Effector memory CD4-positive, alpha-beta T cell (primary cell): Measurements from ENCODE around the gene PIK3CB.
A peak's percentile ranks its signal among the peaks of the same experiment; 100 is the strongest.
"Not testable (repeated sequence)": the region's sequence is repeated elsewhere in the genome, so short reads cannot be mapped to it uniquely, and the experiment has no call there.

Experiments
- DNase-seq, 3 donors: peaks; one replicate each; pipeline ENCODE4 v3.0.0-alpha.2; 2020
- H3K27ac ChIP-seq: 2 replicates; pipeline ENCODE4 v1.7.0; 2013; ENCODE audit warnings: mild to moderate bottlenecking, low read length, moderate library complexity; ENCODE audit not compliant: insufficient read depth, poor library complexity, severe bottlenecking
- H3K27me3 ChIP-seq: replicated peaks from 2 replicates; pipeline ENCODE4 v1.7.0; 2013; ENCODE audit warnings: mild to moderate bottlenecking, low read length; ENCODE audit not compliant: insufficient read depth, control insufficient read depth, poor library complexity, severe bottlenecking
- H3K36me3 ChIP-seq: 2 replicates; pipeline ENCODE4 v1.7.0; 2013; ENCODE audit warnings: mild to moderate bottlenecking, low read length, moderate library complexity; ENCODE audit not compliant: control insufficient read depth, insufficient read depth
- H3K4me1 ChIP-seq: 2 replicates; pipeline ENCODE4 v1.7.0; 2013; ENCODE audit warnings: low read length, mild to moderate bottlenecking; ENCODE audit not compliant: control insufficient read depth, insufficient read depth, poor library complexity, severe bottlenecking
- H3K4me3 ChIP-seq: 2 replicates; pipeline ENCODE4 v1.7.0; 2013; ENCODE audit warnings: low read length, low read depth, mild to moderate bottlenecking; ENCODE audit not compliant: insufficient read depth, poor library complexity, severe bottlenecking
- H3K9me3 ChIP-seq: 2 replicates; pipeline ENCODE4 v1.7.0; 2013; ENCODE audit warnings: mild to moderate bottlenecking, low read length, moderate library complexity; ENCODE audit not compliant: control insufficient read depth

Gene PIK3CB

GRCh38 chr3:138846824-138847223, 12.1 kb upstream of the PIK3CB start:
- not testable (repeated sequence) for H3K4me3 ChIP-seq, H3K4me1 ChIP-seq, H3K27me3 ChIP-seq, DNase-seq, H3K27ac ChIP-seq, H3K9me3 ChIP-seq, H3K36me3 ChIP-seq

GRCh38 chr3:138846262-138846791, 11.6 kb upstream of the PIK3CB start:
- H3K4me3 ChIP-seq, result no peak overlapping the region
- H3K9me3 ChIP-seq, result no peaks in the 10 kb centered on the region
- H3K27me3 ChIP-seq, result no peaks in the 10 kb centered on the region
- no peak for DNase-seq
- no peaks in the 10 kb centered on the region for H3K4me1 ChIP-seq
- H3K27ac ChIP-seq, result no peak overlapping the region
- no peaks in the 10 kb centered on the region for H3K36me3 ChIP-seq

- no peaks in the 10 kb centered on the region for H3K4me1 ChIP-seq
- H3K27me3 ChIP-seq, result no peaks in the 10 kb centered on the region
- H3K36me3 ChIP-seq, result no peaks in the 10 kb centered on the region
- H3K9me3 ChIP-seq, result no peaks in the 10 kb centered on the region
- H3K27ac ChIP-seq, result no peak overlapping the region
- DNase-seq, result no peak
- H3K4me3 ChIP-seq, result no peak overlapping the region
Observed at GRCh38 chr3:138845771-138846173, 11.0 kb upstream of the PIK3CB start.

GRCh38 chr3:138845181-138845601, 10.5 kb upstream of the PIK3CB start:
- H3K4me3 ChIP-seq, result no peak overlapping the region
- no peaks in the 10 kb centered on the region for H3K4me1 ChIP-seq
- no peak for DNase-seq

GRCh38 chr3:138842483-138843188, 7.9 kb upstream of the PIK3CB start:
- H3K9me3 ChIP-seq, result no peaks in the 10 kb centered on the region
- DNase-seq, result no peak

More at GRCh38 chr3:138845181-138845601, 10.5 kb upstream of the PIK3CB start:
- H3K36me3 ChIP-seq, result no peaks in the 10 kb centered on the region
- H3K27me3 ChIP-seq, result no peaks in the 10 kb centered on the region
- no peak overlapping the region for H3K27ac ChIP-seq
- H3K9me3 ChIP-seq, result no peaks in the 10 kb centered on the region

GRCh38 chr3:138838385-138838784, 3.7 kb upstream of the PIK3CB start:
- DNase-seq, H3K27ac ChIP-seq, H3K36me3 ChIP-seq, H3K27me3 ChIP-seq, H3K9me3 ChIP-seq, H3K4me3 ChIP-seq: not testable (repeated sequence)
- H3K4me1 ChIP-seq, result peaks cover 12% of the 10 kb centered on the region

More at GRCh38 chr3:138842483-138843188, 7.9 kb upstream of the PIK3CB start:
- Histone ChIP-seq H3K27me3 (no peaks in the 10 kb centered on the region), H3K4me3 (no peak overlapping the region), H3K36me3 (no peaks in the 10 kb centered on the region), H3K4me1 (no peaks in the 10 kb centered on the region), H3K27ac (no peak overlapping the region)

- not testable (repeated sequence) for H3K9me3 ChIP-seq, DNase-seq, H3K36me3 ChIP-seq, H3K27ac ChIP-seq, H3K4me3 ChIP-seq, H3K27me3 ChIP-seq
- H3K4me1 ChIP-seq, result peaks cover 12% of the 10 kb centered on the region
Observed at GRCh38 chr3:138835846-138836245, 1.1 kb upstream of the PIK3CB start.

- H3K36me3 ChIP-seq, result no peaks in the 10 kb centered on the region
- H3K4me3 ChIP-seq, result peak overlapping the region; percentile 57
- no peaks in the 10 kb centered on the region for H3K9me3 ChIP-seq
- H3K27ac ChIP-seq, result peak overlapping the region; percentile 86
- H3K27me3 ChIP-seq, result no peaks in the 10 kb centered on the region
- no peak for DNase-seq
- peaks cover 12% of the 10 kb centered on the region for H3K4me1 ChIP-seq
Observed at GRCh38 chr3:138835397-138835757, 649 bp upstream of the PIK3CB start.

GRCh38 chr3:138833899-138834595, 681 bp downstream of the PIK3CB start:
- Histone ChIP-seq H3K9me3 (no peaks in the 10 kb centered on the region), H3K4me3 (peak overlapping the region; percentile 83), H3K4me1 (peaks cover 12% of the 10 kb centered on the region), H3K27me3 (no peaks in the 10 kb centered on the region), H3K36me3 (no peaks in the 10 kb centered on the region), H3K27ac (peak overlapping the region; percentile 86)
- peak in 1 of 3 donors; percentile 2 for DNase-seq

GRCh38 chr3:138832473-138833057, 2.2 kb downstream of the PIK3CB start:
- H3K4me3 ChIP-seq, DNase-seq, H3K27me3 ChIP-seq, H3K36me3 ChIP-seq, H3K27ac ChIP-seq, H3K9me3 ChIP-seq: not testable (repeated sequence)
- H3K4me1 ChIP-seq, result peaks cover 12% of the 10 kb centered on the region
